Colonic mucosa (tissue), 4 donors: ENCODE measurements around the gene DNMT3A. TPM values are rescaled to one million over a fixed set of nuclear protein-coding genes. Genes with fewer than 3 reads are reported as not detected.
A peak's percentile ranks its signal among the peaks of the same experiment; 100 is the strongest.

Experiments used
- DNase-seq: peaks from one replicate; pipeline ENCODE4 v3.0.0-alpha.2; 2020
- H3K27ac ChIP-seq: fragments of 200-600 bp; one replicate; pipeline ENCODE4 v1.8.0; 2021
- H3K27me3 ChIP-seq: fragments of 200-600 bp; one replicate; pipeline ENCODE4 v1.8.0; 2021
- H3K36me3 ChIP-seq: fragments of 200-600 bp; one replicate; pipeline ENCODE4 v1.8.0; 2021
- H3K4me1 ChIP-seq: fragments of 200-600 bp; one replicate; pipeline ENCODE4 v1.8.0; 2021; ENCODE audit warnings: mild to moderate bottlenecking
- H3K4me3 ChIP-seq: fragments of 200-600 bp; one replicate; pipeline ENCODE4 v1.8.0; 2021
- H3K9ac ChIP-seq, 2 donors: one replicate each; pipeline ENCODE4 v1.7.0; 2013; ENCODE audit warnings: control low read depth in 2 of 2, low read depth in 2 of 2, low read length in 2 of 2
- H3K9me3 ChIP-seq: fragments of 200-600 bp; one replicate; pipeline ENCODE4 v1.8.0; 2021
- CTCF ChIP-seq: fragments of 200-600 bp; IDR thresholded peaks from one replicate; pipeline ENCODE4 v1.8.0; 2022; ENCODE audit warnings: antibody characterized with exemption, mild to moderate bottlenecking
- intact Hi-C: fragments of 100-400 bp; cut with DNase I; formaldehyde crosslinking; loops from one replicate; pipeline ENCODE4 v1.14.1; 2022
- total RNA-seq, 2 donors: library from RNA; stranded (reverse); fragmentation: NEBNext Ultra II Directional in 1 of 2; extraction: Animal tissue kit (Norgen Biotek cat#: 25700) in 1 of 2; gene quantifications; one replicate each; pipeline ENCODE4 v1.2.1, GENCODE V29; 2021
- donor health status: healthy.
- donor health status: DM: no; HTN: no; CAD: no.
- donor health status: DM: no; HTN: no; CAD: no.

The DNMT3A gene
- total RNA-seq, 2 donors from 2014 or later, result 30.8 to 44.5 TPM

DNA sequence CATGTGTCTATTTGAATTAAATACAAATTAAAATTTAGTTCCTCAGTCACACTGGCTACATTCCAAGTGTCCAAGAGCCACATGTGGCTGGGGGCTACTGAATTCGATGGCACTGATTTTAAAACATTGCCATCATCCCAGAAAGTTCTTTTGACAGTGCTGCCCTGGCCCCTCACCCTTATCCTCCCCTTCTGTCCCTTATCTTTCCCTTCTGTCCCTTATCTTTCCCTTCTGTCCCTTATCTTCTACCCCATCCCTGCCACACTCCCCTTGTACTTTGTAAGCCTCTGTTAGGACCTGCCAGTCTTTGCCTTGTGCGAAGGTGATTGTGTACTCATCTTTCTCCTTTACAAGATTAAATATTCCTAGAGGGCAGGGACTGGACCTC, 85.2 kb downstream of the DNMT3A start:
- Histone ChIP-seq H3K27me3 (no peaks in the 10 kb centered on the region), H3K9ac (no peak overlapping the region), H3K9me3 (no peaks in the 10 kb centered on the region), H3K27ac (no peak overlapping the region), H3K4me1 (no peaks in the 10 kb centered on the region), H3K4me3 (no peak overlapping the region), H3K36me3 (no peaks in the 10 kb centered on the region)
- no peak for TF ChIP-seq CTCF
- DNase-seq, result no peak
- intact Hi-C loops, result no loop called here

GRCh38 chr2:25255745-25256487, 85.8 kb downstream of the DNMT3A start:
- no peak for TF ChIP-seq CTCF
- Histone ChIP-seq H3K36me3 (no peaks in the 10 kb centered on the region), H3K4me3 (no peak overlapping the region), H3K27ac (no peak overlapping the region), H3K4me1 (no peaks in the 10 kb centered on the region), H3K27me3 (no peaks in the 10 kb centered on the region), H3K9me3 (no peaks in the 10 kb centered on the region), H3K9ac (no peak overlapping the region)
- DNase-seq, result no peak
- intact Hi-C loops, result no loop called here

DNA sequence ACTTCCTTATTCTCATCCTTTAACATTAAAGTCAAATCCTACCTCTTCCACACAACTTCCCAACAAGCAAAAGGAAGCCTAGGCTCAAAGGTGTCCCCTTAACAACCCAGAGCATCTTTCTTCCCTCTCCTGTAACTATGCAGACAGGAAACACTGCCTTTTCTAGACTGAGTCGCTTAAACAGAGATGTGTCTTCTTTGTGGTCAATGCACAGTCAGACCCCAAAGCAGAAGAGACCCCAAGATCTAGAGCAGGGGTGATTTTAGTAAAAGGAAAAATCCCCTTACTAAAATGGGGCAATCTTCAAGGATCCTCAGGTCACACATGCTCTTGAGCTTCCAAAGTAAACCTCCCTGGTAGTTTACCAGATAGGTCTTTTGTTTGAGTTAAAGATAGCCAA, 86.8 kb downstream of the DNMT3A start:
- no peaks in the 10 kb centered on the region for H3K36me3 ChIP-seq

DNA sequence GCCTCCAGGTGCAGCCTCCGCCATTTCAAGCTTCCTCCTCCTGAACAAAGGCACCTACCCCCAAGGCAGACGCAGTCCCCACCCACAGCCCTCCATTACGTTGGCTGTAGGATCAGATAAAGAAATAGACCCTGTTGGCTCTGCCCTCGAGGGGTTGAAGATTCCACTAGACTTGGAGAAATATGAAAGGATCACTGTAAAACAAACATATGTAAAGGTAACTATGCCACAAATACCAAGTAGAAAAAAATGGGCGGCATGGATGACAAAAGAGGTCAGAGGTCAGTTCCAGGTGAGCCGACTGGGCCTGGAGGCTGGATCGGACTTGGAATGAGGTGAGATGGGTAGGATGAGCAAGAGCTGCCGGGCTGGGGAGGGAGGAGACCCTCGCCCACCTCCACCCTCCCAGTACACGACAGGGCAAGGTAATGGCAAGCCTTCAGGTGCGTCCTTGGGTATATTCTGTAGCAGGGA, 88.5 kb downstream of the DNMT3A start:
- Histone ChIP-seq H3K4me1 (no peaks in the 10 kb centered on the region), H3K27me3 (no peaks in the 10 kb centered on the region), H3K9me3 (no peaks in the 10 kb centered on the region), H3K36me3 (no peaks in the 10 kb centered on the region), H3K9ac (peak overlapping the region in 1 of 2 donors; percentile 41), H3K27ac (peak overlapping the region; percentile 74), H3K4me3 (peak overlapping the region; percentile 71)
- intact Hi-C loops, result no loop called here
- no peak for TF ChIP-seq CTCF
- no peak for DNase-seq

More for the DNA sequence above, 86.8 kb downstream of the DNMT3A start:
- intact Hi-C loops, result no loop called here
- TF ChIP-seq CTCF, result no peak
- no peak overlapping the region for H3K4me3 ChIP-seq
- H3K9ac ChIP-seq, result no peak overlapping the region
- no peak for DNase-seq
- no peaks in the 10 kb centered on the region for H3K27me3 ChIP-seq
- H3K4me1 ChIP-seq, result no peaks in the 10 kb centered on the region
- H3K9me3 ChIP-seq, result no peaks in the 10 kb centered on the region
- no peak overlapping the region for H3K27ac ChIP-seq

DNA sequence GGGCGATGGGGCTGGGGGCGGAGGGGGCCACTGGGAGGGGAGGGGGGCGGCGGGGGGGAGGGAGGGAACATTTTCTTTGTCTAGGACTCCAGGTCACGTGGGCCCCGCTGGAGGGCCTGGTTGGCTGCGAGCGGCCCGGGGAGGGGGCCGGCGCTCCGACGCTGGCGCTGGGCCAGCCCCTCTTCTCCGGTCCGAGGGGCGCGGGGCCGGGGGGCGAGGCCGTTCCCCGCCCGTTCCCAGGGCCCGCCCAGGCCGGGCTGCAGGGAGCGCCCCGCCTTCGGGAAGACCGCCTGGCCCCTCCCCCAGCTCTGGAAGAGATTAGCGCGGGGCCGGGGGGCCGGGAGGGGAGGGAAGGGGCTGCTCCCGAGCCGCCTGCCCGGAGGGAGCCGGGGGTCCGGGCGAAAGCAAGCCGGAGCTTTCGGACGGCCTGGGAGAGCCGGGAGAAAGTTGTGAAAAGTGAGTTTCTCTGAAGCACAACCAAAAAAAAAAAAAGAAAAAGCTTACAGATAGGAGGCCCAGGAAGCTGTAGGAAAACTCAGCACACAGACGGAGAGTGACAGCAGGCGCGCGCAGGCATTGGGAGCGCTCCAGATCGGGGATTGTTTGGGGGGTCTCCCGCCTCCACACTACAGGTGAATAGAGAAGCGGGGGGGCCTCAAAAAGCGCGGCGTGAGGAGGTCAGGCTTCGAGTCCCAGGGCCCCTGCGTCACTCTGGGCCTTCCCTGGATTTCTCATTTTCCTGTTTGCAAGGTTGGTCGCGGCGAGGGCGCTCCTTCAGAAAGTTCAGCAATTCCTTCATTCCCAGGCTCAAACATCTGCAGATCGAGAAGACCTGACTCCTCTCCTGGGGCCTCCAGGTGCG, 89.2 kb downstream of the DNMT3A start:
- H3K27me3 ChIP-seq, result no peaks in the 10 kb centered on the region
- intact Hi-C loops, result no loop called here
- peak overlapping the region in 1 of 2 donors; percentile 84 for H3K9ac ChIP-seq
- no peaks in the 10 kb centered on the region for H3K36me3 ChIP-seq
- DNase-seq, result peak; percentile 69
- no peaks in the 10 kb centered on the region for H3K9me3 ChIP-seq
- H3K27ac ChIP-seq, result peak overlapping the region; percentile 74
- peak overlapping the region; percentile 71 for H3K4me3 ChIP-seq
- TF ChIP-seq CTCF, result no peak
- H3K4me1 ChIP-seq, result no peaks in the 10 kb centered on the region
